NCI-H446 treated with DMSO at 0.1 percent for 48 hours (cell line): ENCODE results near the gene CHPF.

Experiments
- DNase-seq: peaks from one replicate; lab custom pipeline; 2025; lab: John Stamatoyannopoulos, UW

The CHPF gene

GRCh38 chr2:219532378-219532649 lies 11.3 kb downstream of the CHPF start:
- DNase-seq = no peak

- no peak for DNase-seq
Measured at GRCh38 chr2:219531639-219532377, 11.8 kb downstream of the CHPF start.

GRCh38 chr2:219530048-219530963 lies 13.3 kb downstream of the CHPF start:
- peak; percentile 59 for DNase-seq

GRCh38 chr2:219527472-219527871 lies 16.1 kb downstream of the CHPF start:
- no peak for DNase-seq

- no peak for DNase-seq
Measured at GRCh38 chr2:219527076-219527394, 16.6 kb downstream of the CHPF start.

- no peak for DNase-seq
Measured at GRCh38 chr2:219526320-219527075, 17.1 kb downstream of the CHPF start.

- DNase-seq = no peak
Measured at GRCh38 chr2:219525533-219526232, 17.9 kb downstream of the CHPF start.

- no peak for DNase-seq
Measured at GRCh38 chr2:219524817-219525216, 18.8 kb downstream of the CHPF start.

- DNase-seq = no peak
Measured at GRCh38 chr2:219523031-219523671, 20.5 kb downstream of the CHPF start.

GRCh38 chr2:219522111-219523030 lies 21.2 kb downstream of the CHPF start:
- no peak for DNase-seq

- DNase-seq = no peak
Measured at GRCh38 chr2:219521066-219521880, 22.3 kb downstream of the CHPF start.

- no peak for DNase-seq
Measured at GRCh38 chr2:219520079-219520478, 23.5 kb downstream of the CHPF start.

GRCh38 chr2:219519526-219519916 lies 24.1 kb downstream of the CHPF start:
- no peak for DNase-seq

- DNase-seq = no peak
Measured at GRCh38 chr2:219517954-219518778, 25.4 kb downstream of the CHPF start.

- no peak for DNase-seq
Measured at GRCh38 chr2:219516888-219517287, 26.7 kb downstream of the CHPF start.

GRCh38 chr2:219515874-219516629 lies 27.6 kb downstream of the CHPF start:
- no peak for DNase-seq

GRCh38 chr2:219514836-219515235 lies 28.8 kb downstream of the CHPF start:
- DNase-seq = no peak

- DNase-seq = no peak
Measured at GRCh38 chr2:219514196-219514761, 29.3 kb downstream of the CHPF start, which contains the start of gene ASIC4. Gene ASIC4 (plus strand): TSS chr2:219514482. CDS start chr2:219514725, 243 bp downstream.
